ENCODE measurements around the gene AQR.
"Not testable (repeated sequence)": the region's sequence is repeated elsewhere in the genome, so short reads cannot be mapped to it uniquely, and the experiment has no call there.

The AQR gene

DNA sequence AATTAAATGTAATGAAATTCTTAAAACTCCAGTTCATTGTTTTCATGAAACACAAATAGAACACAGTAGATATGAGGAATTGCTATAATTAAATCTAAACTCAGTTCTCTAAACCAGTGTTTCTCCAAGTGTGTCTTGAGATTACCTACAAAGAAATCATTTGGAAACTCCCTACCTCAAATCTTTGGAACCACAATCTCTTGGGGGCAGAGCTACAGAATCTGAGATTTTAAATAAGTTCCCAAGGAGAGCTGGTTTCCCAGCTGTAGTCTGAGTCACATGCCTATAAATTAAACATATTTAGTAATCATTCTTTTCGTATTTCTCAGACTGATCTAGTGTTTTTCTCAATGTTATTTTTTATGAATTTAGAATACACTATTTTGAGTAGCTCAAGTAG lies 157.2 kb downstream of the AQR start:
- no peak for DNase-seq

- DNase-seq = no peak
These were observed 159.0 kb downstream of the AQR start for GRCh38 chr15:34810443-34811129.

DNA sequence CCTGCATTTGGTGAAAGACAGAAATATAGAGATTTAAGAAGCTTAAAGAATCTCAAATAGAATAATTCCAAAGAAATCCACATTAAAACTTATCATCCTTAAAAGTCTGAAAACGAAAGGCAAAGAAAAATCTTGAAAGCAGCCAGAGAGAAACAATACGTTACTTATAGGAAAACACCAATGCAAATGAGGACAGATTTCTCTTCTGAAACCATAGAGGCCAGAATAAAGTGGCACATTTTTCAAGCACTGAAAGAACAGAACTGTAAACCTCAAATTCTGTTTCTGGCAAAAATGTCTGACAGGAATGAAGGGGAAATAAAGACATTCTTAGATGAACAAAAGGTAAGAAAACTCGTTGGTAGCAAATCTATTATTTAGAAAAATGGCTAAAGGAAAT lies 160.4 kb downstream of the AQR start:
- no peak for DNase-seq

GRCh38 chr15:34808016-34808415 lies 161.5 kb downstream of the AQR start:
- no peak for DNase-seq

GRCh38 chr15:34807241-34807640 lies 162.3 kb downstream of the AQR start:
- not testable (repeated sequence) for DNase-seq

GRCh38 chr15:34804776-34805175 lies 164.8 kb downstream of the AQR start:
- DNase-seq = no peak

GRCh38 chr15:34804113-34804512 lies 165.4 kb downstream of the AQR start:
- no peak for DNase-seq

DNA sequence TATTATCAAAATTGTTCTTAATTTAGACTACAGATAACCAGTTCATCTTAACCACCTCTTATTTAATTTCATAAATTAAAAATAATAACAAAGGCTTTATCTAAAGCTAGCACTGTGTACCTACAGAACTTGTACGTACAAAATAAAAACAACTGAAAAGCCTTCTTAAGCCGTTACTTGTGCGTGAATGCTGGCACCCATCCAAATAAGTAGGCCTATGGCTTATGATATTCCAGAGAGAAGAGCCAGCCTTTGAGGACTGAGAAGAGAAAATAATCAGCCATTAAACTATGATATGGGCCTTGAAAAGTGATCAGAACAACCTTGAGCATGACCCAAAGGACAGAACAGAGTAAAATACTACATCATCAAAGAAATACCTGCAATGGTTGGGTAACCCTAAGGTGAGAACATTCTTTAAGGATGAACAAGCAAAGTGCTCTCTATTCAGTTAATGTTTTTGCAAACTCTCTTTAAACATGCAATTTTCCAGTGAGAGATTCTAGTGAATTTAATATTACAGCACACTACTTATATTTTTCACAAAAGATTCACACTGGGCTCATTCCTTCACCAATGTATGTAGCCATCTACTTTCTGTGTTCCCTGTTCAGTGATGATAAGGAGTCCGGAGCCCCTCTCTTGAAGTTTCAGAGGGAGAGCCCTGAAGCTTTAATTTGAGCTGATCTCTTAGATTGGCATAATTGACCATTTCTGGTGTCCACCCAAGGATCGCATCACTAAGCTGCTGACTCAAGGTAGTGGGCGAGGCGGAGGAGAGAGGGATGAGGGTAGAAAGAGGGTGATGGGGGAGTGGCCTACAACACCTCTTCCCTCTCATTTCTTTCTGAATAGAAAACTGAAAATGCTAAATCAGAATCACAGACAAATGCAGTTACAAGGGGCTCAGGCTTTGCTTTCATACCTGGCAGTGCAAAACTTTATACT lies 166.5 kb downstream of the AQR start:
- no peak for DNase-seq

GRCh38 chr15:34802371-34802770 lies 167.2 kb downstream of the AQR start:
- DNase-seq = no peak

Data from activated T-cell treated with anti-CD3 and anti-CD28 coated beads, Interleukin-2, amount 50 U/mL, for 1 hour (primary cell).